ENCODE results near the gene AHNAK. TPM values are rescaled to one million over a fixed set of nuclear protein-coding genes. Genes with fewer than 3 reads are reported as not detected.
"Not testable (repeated sequence)": the region's sequence is repeated elsewhere in the genome, so short reads cannot be mapped to it uniquely, and the experiment has no call there.

The AHNAK gene
- total RNA-seq, 1 donor from 2014 or later, result 14.9 TPM

GRCh38 chr11:62451241-62451621, 95.4 kb downstream of the AHNAK start:
- Histone ChIP-seq H2AFZ (replicated peaks) (no peak overlapping the region), H3K4me2 (no peak overlapping the region), H3K4me1 (no peaks in the 10 kb centered on the region), H3K36me3 (no peaks in the 10 kb centered on the region), H3K9me3 (ENCODE audit: low read depth) (no peaks in the 10 kb centered on the region), H3F3A (ENCODE audit: low read depth) (no peaks in the 10 kb centered on the region), H3K9ac (no peak overlapping the region), H3K79me2 (ENCODE audit: low read depth) (no peaks in the 10 kb centered on the region), H3K27ac (no peak overlapping the region), H3K4me3 (no peak overlapping the region), H4K20me1 (ENCODE audit: low read depth) (no peaks in the 10 kb centered on the region), H3K27me3 (no peaks in the 10 kb centered on the region)
- Mint-ChIP-seq H3K27ac (no peak overlapping the region), H3K27me3 (ENCODE audit: insufficient read depth, low read depth) (peaks cover 7% of the 10 kb centered on the region), H3K36me3 (no peaks in the 10 kb centered on the region), H3K4me1 (peaks cover 8% of the 10 kb centered on the region), H3K4me3 (no peak overlapping the region), H3K9me3 (no peaks in the 10 kb centered on the region)
- DNase-seq (ENCODE audit: low spot score), result no peak
- TF ChIP-seq EZH2 (IDR thresholded peaks at IDR 0.05) (no peak), EZH2phosphoT487 (IDR thresholded peaks at IDR 0.05) (no peak), CTCF (IDR thresholded peaks at IDR 0.05) (no peak)

GRCh38 chr11:62450543-62451240, 95.9 kb downstream of the AHNAK start:
- Mint-ChIP-seq H3K36me3 (no peaks in the 10 kb centered on the region), H3K4me3 (no peak overlapping the region)
- H3K79me2 ChIP-seq (ENCODE audit: low read depth), result no peaks in the 10 kb centered on the region

GRCh38 chr11:62449912-62450311, 96.7 kb downstream of the AHNAK start:
- H3K9me3 Mint-ChIP-seq; H3K9me3 ChIP-seq (ENCODE audit: low read depth); H3K4me3 ChIP-seq; H3K36me3 Mint-ChIP-seq; H3K4me2 ChIP-seq; H3K4me3 Mint-ChIP-seq; H3K79me2 ChIP-seq (ENCODE audit: low read depth); H3K27me3 ChIP-seq; DNase-seq (ENCODE audit: low spot score); H3K27ac ChIP-seq; H4K20me1 ChIP-seq (ENCODE audit: low read depth); H2AFZ ChIP-seq (replicated peaks); H3K27ac Mint-ChIP-seq; H3K27me3 Mint-ChIP-seq (ENCODE audit: insufficient read depth, low read depth); H3K9ac ChIP-seq; H3K36me3 ChIP-seq; H3K4me1 ChIP-seq; H3F3A ChIP-seq (ENCODE audit: low read depth): not testable (repeated sequence)
- peaks cover 12% of the 10 kb centered on the region for H3K4me1 Mint-ChIP-seq

More at GRCh38 chr11:62450543-62451240, 95.9 kb downstream of the AHNAK start:
- Histone ChIP-seq H3F3A (ENCODE audit: low read depth) (no peaks in the 10 kb centered on the region), H3K4me2 (no peak overlapping the region), H3K27ac (no peak overlapping the region), H3K36me3 (no peaks in the 10 kb centered on the region), H4K20me1 (ENCODE audit: low read depth) (no peaks in the 10 kb centered on the region), H3K4me1 (no peaks in the 10 kb centered on the region), H3K9me3 (ENCODE audit: low read depth) (no peaks in the 10 kb centered on the region), H3K4me3 (no peak overlapping the region), H3K9ac (no peak overlapping the region), H2AFZ (replicated peaks) (no peak overlapping the region), H3K27me3 (no peaks in the 10 kb centered on the region)
- H3K27ac Mint-ChIP-seq, result no peak overlapping the region
- no peak for DNase-seq (ENCODE audit: low spot score)
- peaks cover 7% of the 10 kb centered on the region for H3K27me3 Mint-ChIP-seq (ENCODE audit: insufficient read depth, low read depth)
- peaks cover 8% of the 10 kb centered on the region for H3K4me1 Mint-ChIP-seq
- H3K9me3 Mint-ChIP-seq, result no peaks in the 10 kb centered on the region
- TF ChIP-seq EZH2 (IDR thresholded peaks at IDR 0.05) (no peak), CTCF (IDR thresholded peaks at IDR 0.05) (no peak), EZH2phosphoT487 (IDR thresholded peaks at IDR 0.05) (no peak)

- Mint-ChIP-seq H3K4me1 (peaks cover 17% of the 10 kb centered on the region), H3K36me3 (no peaks in the 10 kb centered on the region), H3K27me3 (ENCODE audit: insufficient read depth, low read depth) (peaks cover 7% of the 10 kb centered on the region), H3K9me3 (no peaks in the 10 kb centered on the region), H3K27ac (no peak overlapping the region), H3K4me3 (no peak overlapping the region)
- Histone ChIP-seq H3K9me3 (ENCODE audit: low read depth) (no peaks in the 10 kb centered on the region), H3K27ac (no peak overlapping the region), H3K9ac (no peak overlapping the region), H3F3A (ENCODE audit: low read depth) (no peaks in the 10 kb centered on the region), H3K79me2 (ENCODE audit: low read depth) (no peaks in the 10 kb centered on the region), H4K20me1 (ENCODE audit: low read depth) (no peaks in the 10 kb centered on the region), H3K27me3 (no peaks in the 10 kb centered on the region), H3K4me3 (no peak overlapping the region), H2AFZ (replicated peaks) (no peak overlapping the region), H3K4me1 (no peaks in the 10 kb centered on the region), H3K4me2 (no peak overlapping the region), H3K36me3 (no peaks in the 10 kb centered on the region)
- no peak for TF ChIP-seq EZH2 (IDR thresholded peaks at IDR 0.05)
- TF ChIP-seq CTCF (IDR thresholded peaks at IDR 0.05), result no peak
- TF ChIP-seq EZH2phosphoT487 (IDR thresholded peaks at IDR 0.05), result no peak
- DNase-seq (ENCODE audit: low spot score), result no peak
Measured at GRCh38 chr11:62449451-62449851, 97.2 kb downstream of the AHNAK start.
